Immature natural killer cell (primary cell): ENCODE measurements around the gene ISCU. TPM values are rescaled to one million over a fixed set of nuclear protein-coding genes. Genes with fewer than 3 reads are reported as not detected.
A peak's percentile ranks its signal among the peaks of the same experiment; 100 is the strongest.

ENCODE experiments used
- DNase-seq, 3 donors: peaks; one replicate each; pipeline ENCODE4 v3.0.0; 2022; ENCODE audit warnings: mixed read lengths in 1 of 3
- H3K27ac Mint-ChIP-seq, 6 donors: one replicate each; pipeline ENCODE4 v1.8.0; 2020; ENCODE audit warnings: mixed read lengths in 6 of 6, mild to moderate bottlenecking in 5 of 6, inconsistent platforms in 4 of 6, moderate library complexity in 3 of 6
- H3K27me3 Mint-ChIP-seq, 3 donors: one replicate each; pipeline ENCODE4 v1.8.0; 2020 to 2021; ENCODE audit warnings: low read depth in 3 of 3, mild to moderate bottlenecking in 3 of 3, mixed read lengths in 3 of 3, moderate library complexity in 3 of 3, inconsistent platforms in 1 of 3
- H3K36me3 Mint-ChIP-seq, 3 donors: one replicate each; pipeline ENCODE4 v1.8.0; 2020; ENCODE audit warnings: mixed read lengths in 3 of 3, inconsistent platforms in 2 of 3, mild to moderate bottlenecking in 2 of 3
- H3K4me1 Mint-ChIP-seq, 2 donors: one replicate each; pipeline ENCODE4 v1.8.0; 2020; ENCODE audit warnings: inconsistent platforms in 2 of 2, mild to moderate bottlenecking in 2 of 2, mixed read lengths in 2 of 2, moderate library complexity in 1 of 2
- H3K4me3 Mint-ChIP-seq, 5 donors: one replicate each; pipeline ENCODE4 v1.8.0; 2020; ENCODE audit warnings: mild to moderate bottlenecking in 5 of 5, mixed read lengths in 5 of 5, inconsistent platforms in 3 of 5, moderate library complexity in 3 of 5
- H3K9me3 Mint-ChIP-seq, 6 donors: one replicate each; pipeline ENCODE4 v1.8.0; 2020; ENCODE audit warnings: mild to moderate bottlenecking in 6 of 6, mixed read lengths in 6 of 6, inconsistent platforms in 4 of 6, moderate library complexity in 3 of 6
- polyA plus RNA-seq, 3 donors: library from polyadenylated mRNA; unstranded; fragments of 300-500 nt; fragmentation: Illumina TruSeq; gene quantifications; one replicate each; pipeline ENCODE4 v1.2.3, GENCODE V29; 2021

ISCU gene
- polyA plus RNA-seq, 3 donors from 2014 or later, result 159 to 211 (median 178) TPM

- Mint-ChIP-seq H3K36me3 (no peaks in the 10 kb centered on the region), H3K9me3 (no peaks in the 10 kb centered on the region), H3K4me1 (no peaks in the 10 kb centered on the region), H3K4me3 (no peak overlapping the region), H3K27ac (no peak overlapping the region), H3K27me3 (peaks cover 0 to 2% (median 0%) of the 10 kb centered on the region in 3 donors)
- DNase-seq, result no peak
These were observed 29.9 kb downstream of the ISCU start for GRCh38 chr12:108592033-108592909.

DNA sequence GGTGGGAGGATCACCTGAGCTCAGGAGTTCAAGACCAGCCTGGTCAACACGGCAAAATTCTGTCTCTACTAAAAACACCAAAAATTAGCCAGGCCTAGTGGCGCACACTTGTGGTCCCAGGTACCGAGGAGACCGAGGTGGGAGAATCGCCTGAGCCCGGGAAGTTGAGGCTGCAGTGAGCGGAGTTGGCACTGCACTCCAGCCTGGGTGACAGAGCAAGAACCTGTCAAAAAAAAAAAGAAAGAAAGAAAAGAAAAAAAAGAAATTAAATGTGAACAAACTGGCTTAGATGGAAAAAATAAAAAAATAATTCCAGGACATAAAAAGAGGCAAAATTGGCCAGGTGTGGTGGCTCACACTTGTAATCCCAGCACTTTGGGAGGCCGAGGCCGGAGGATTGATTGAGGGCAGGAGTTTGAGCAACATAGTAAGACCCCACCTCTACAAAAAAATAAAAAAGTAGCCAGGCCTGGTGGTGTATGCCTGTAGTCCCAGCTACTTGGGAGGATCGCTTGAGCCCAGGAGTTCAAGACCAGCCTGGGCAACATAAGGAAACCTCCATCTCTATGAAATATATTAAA, 32.0 kb downstream of the ISCU start:
- H3K27me3 Mint-ChIP-seq, result no peaks in the 10 kb centered on the region
- H3K4me1 Mint-ChIP-seq, result no peaks in the 10 kb centered on the region
- no peaks in the 10 kb centered on the region for H3K36me3 Mint-ChIP-seq
- DNase-seq, result no peak
- no peaks in the 10 kb centered on the region for H3K9me3 Mint-ChIP-seq
- no peak overlapping the region for H3K4me3 Mint-ChIP-seq
- no peak overlapping the region for H3K27ac Mint-ChIP-seq

- H3K27me3 Mint-ChIP-seq, result no peaks in the 10 kb centered on the region
- H3K4me3 Mint-ChIP-seq, result no peak overlapping the region
- no peaks in the 10 kb centered on the region for H3K36me3 Mint-ChIP-seq
- H3K4me1 Mint-ChIP-seq, result no peaks in the 10 kb centered on the region
- H3K27ac Mint-ChIP-seq, result no peak overlapping the region
- no peaks in the 10 kb centered on the region for H3K9me3 Mint-ChIP-seq
- no peak for DNase-seq
These were observed 32.7 kb downstream of the ISCU start for GRCh38 chr12:108594960-108595710.

GRCh38 chr12:108595711-108596647, 33.6 kb downstream of the ISCU start:
- H3K4me3 Mint-ChIP-seq, result no peak overlapping the region
- H3K27me3 Mint-ChIP-seq, result no peaks in the 10 kb centered on the region
- H3K4me1 Mint-ChIP-seq, result no peaks in the 10 kb centered on the region
- no peaks in the 10 kb centered on the region for H3K36me3 Mint-ChIP-seq
- no peaks in the 10 kb centered on the region for H3K9me3 Mint-ChIP-seq
- no peak overlapping the region for H3K27ac Mint-ChIP-seq
- DNase-seq, result no peak

DNA sequence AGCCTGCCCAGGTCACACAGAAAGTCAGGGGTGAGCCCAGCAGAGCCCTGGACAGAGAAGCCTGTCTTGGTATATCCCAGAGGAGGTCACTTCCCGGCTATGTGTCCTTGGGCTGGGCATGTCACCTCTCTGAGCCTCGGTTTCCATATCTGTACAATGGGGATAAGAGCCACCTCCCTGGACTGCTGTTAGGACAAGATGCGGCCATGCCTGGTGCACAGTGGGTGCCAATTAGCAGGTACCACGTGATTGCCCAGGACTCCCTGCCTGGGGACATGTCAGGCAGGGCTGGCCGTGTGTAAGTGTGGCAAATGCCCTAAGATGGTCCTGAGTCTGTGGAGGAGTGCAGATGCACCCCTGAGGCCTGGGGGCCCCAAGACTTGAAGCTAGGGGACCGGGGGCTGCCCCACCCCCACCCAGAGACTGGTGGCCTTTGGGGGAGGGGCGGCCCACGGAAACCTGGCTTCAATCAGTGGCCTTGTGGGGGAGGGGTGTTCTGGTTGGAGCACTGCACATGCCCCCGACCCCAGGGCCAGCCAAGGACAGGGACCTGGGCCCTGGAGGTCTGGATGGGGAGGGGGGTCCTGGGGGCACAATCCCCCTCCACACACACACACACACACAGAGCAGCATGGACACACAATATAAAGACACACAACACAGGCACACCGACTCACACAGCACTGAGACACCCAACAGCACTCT, 34.6 kb downstream of the ISCU start:
- DNase-seq, result no peak
- Mint-ChIP-seq H3K27ac (no peak overlapping the region), H3K27me3 (no peaks in the 10 kb centered on the region), H3K9me3 (no peaks in the 10 kb centered on the region), H3K4me1 (peaks cover 0 to 1% of the 10 kb centered on the region in 2 donors), H3K36me3 (no peaks in the 10 kb centered on the region), H3K4me3 (no peak overlapping the region)

- no peaks in the 10 kb centered on the region for H3K27me3 Mint-ChIP-seq
- DNase-seq, result no peak
- no peak within 1 kb of the TSS for H3K27ac Mint-ChIP-seq
- H3K4me3 Mint-ChIP-seq, result peak within 1 kb of the TSS in 1 of 5 donors; percentile 43
- no peaks in the 10 kb centered on the region for H3K9me3 Mint-ChIP-seq
- H3K36me3 Mint-ChIP-seq, result no peaks in the 10 kb centered on the region
- peaks cover 0 to 1% of the 10 kb centered on the region in 2 donors for H3K4me1 Mint-ChIP-seq
These were observed 35.4 kb downstream of the ISCU start, which contains the start of gene TMEM119 for GRCh38 chr12:108597559-108598471. TMEM119 (minus strand) TSS chr12:108598084; CDS start chr12:108592383, 5,701 bp downstream.

DNA sequence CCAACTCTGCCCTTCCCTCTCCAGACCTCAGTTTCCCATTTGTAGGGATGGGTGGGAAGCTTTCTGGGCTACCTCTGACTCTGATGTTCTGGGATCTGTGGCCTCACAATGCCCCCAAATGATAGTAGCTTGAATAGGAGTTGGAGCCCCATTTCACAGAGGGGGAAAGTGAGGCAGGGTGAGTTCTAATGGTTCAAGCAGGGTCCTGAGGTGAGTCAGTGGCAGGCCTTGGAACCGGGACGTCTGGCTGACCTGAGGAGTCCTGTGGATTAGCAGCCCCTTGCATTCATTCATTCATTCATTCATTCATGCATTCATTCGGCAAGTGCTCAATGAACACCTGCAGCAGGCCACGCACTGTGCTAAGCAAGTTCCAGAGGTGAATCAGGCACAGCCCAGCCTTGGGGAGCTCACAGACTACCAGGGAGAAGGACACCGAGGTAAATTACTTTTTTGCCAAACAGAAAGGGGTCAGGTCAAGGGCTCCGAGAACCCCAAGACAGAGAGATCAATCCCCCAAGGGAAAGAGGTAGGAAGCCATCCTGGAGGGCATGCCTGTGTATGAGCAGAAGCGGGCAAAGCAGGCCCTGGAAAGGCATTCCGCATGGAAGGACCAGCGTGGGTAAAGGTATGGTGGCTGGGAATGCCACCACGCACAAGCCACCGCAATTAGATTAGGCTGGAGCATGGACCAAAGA, 36.3 kb downstream of the ISCU start:
- Mint-ChIP-seq H3K36me3 (no peaks in the 10 kb centered on the region), H3K9me3 (no peaks in the 10 kb centered on the region), H3K4me3 (no peak overlapping the region), H3K4me1 (peaks cover 0 to 1% of the 10 kb centered on the region in 2 donors), H3K27me3 (peaks cover 0 to 2% (median 0%) of the 10 kb centered on the region in 3 donors), H3K27ac (no peak overlapping the region)
- no peak for DNase-seq

GRCh38 chr12:108599541-108599940, 37.1 kb downstream of the ISCU start:
- H3K9me3 Mint-ChIP-seq, result no peaks in the 10 kb centered on the region

DNA sequence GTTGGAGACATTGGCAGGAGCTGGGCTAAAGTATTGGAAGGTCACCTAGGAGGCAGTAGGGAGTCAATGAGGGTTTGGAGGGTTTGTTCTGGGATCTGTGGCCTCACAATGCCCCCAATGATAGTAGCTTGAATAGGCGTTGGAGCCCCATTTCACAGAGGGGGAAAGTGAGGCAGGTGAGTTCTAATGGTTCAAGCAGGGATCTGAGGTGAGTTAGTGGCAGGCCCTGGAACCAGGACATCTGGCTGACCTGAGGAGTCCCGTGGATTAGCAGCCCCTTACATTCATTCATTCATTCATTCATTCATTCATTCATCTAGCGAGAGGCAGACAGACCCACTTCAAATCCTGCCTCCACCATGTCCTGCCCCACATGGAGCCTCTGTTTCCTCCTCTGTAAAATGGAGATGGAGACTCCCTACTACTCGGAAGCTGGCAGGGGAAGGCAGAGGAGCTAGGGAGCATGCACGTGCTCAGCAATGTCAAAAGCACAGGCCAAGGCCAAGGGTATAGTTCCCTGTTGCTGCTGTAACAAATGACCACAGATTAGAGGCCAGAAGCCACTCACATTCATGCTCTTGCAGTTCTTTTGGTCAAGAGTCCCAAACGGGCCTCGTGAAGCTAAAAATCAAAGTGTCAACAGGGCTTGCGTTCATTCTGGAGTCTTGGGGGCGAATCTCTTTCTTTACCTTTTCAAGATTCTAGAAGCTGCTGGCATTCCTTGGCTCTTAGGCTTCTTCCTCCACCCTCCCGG, 37.7 kb downstream of the ISCU start:
- peaks cover 0 to 5% (median 3%) of the 10 kb centered on the region in 3 donors for H3K27me3 Mint-ChIP-seq
- H3K27ac Mint-ChIP-seq, result no peak overlapping the region
- no peak overlapping the region for H3K4me3 Mint-ChIP-seq
- no peaks in the 10 kb centered on the region for H3K9me3 Mint-ChIP-seq
- no peaks in the 10 kb centered on the region for H3K36me3 Mint-ChIP-seq
- H3K4me1 Mint-ChIP-seq, result peaks cover 0 to 1% of the 10 kb centered on the region in 2 donors
- no peak for DNase-seq

More at GRCh38 chr12:108599541-108599940, 37.1 kb downstream of the ISCU start:
- no peak for DNase-seq
- Mint-ChIP-seq H3K27ac (no peak overlapping the region), H3K27me3 (peaks cover 0 to 3% (median 3%) of the 10 kb centered on the region in 3 donors), H3K36me3 (no peaks in the 10 kb centered on the region), H3K4me1 (peaks cover 0 to 1% of the 10 kb centered on the region in 2 donors), H3K4me3 (no peak overlapping the region)

DNA sequence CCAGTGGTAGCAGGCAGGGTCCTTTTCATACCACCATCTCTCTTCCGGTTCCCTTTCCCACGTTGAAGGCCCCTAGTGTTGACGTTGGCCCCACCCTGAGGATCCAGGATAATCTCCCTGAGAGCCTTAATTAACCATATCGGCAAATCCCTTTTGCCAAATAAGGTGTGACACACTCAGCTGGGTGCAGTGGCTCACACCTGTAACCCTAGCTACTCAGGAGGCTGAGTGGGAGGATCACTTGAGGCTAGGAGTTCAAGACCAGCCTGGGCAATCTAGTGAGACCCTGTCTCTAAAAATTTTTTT, 38.3 kb downstream of the ISCU start:
- DNase-seq, result no peak
- Mint-ChIP-seq H3K9me3 (no peaks in the 10 kb centered on the region), H3K36me3 (no peaks in the 10 kb centered on the region), H3K27me3 (peaks cover 5% of the 10 kb centered on the region in 3 donors), H3K27ac (no peak overlapping the region), H3K4me3 (no peak overlapping the region), H3K4me1 (peaks cover 0 to 1% of the 10 kb centered on the region in 2 donors)

DNA sequence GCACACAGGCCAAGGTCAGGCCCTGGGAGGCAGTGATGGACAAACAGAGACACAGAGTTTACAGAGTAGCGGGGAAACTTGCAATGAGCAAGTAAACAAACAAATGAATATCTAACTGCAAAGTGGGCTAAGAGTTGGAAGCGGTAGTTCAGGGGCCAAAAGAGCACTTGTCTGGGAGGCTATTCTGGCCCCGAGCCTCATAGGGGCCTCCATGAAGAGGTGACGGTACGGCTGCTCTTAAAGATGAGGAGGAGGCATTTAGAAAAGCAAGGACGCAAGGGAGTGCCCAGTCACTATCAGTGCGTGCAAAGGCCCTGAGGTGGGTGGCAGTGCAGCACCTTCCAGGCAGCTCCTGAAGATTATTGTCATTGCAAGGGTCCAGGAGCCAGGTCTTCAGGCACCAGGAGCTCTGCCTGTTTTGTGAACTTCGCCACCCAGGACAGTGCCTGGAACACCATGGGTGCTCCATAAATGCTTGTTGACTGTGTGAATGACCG, 39.9 kb downstream of the ISCU start:
- Mint-ChIP-seq H3K4me1 (peaks cover 0 to 3% of the 10 kb centered on the region in 2 donors), H3K9me3 (no peaks in the 10 kb centered on the region), H3K4me3 (no peak overlapping the region), H3K36me3 (no peaks in the 10 kb centered on the region), H3K27me3 (peaks cover 5 to 11% (median 7%) of the 10 kb centered on the region in 3 donors), H3K27ac (no peak overlapping the region)
- no peak for DNase-seq
